ENCODE data around the gene SSR1.
A peak's percentile ranks its signal among the peaks of the same experiment; 100 is the strongest.

Gene SSR1

GRCh38 chr6:7254980-7255835 is 57.8 kb downstream of the SSR1 start:
- no peak for DNase-seq

GRCh38 chr6:7252390-7252789 is 60.6 kb downstream of the SSR1 start:
- no peak for DNase-seq

GRCh38 chr6:7251646-7252260 is 61.2 kb downstream of the SSR1 start:
- DNase-seq: no peak

- no peak for DNase-seq
Observed at GRCh38 chr6:7250812-7251211, 62.2 kb downstream of the SSR1 start.

GRCh38 chr6:7249946-7250643 is 62.9 kb downstream of the SSR1 start:
- DNase-seq: no peak

GRCh38 chr6:7249391-7249790 is 63.6 kb downstream of the SSR1 start:
- DNase-seq: no peak

- no peak for DNase-seq
Observed at GRCh38 chr6:7247828-7248227, 65.2 kb downstream of the SSR1 start.

GRCh38 chr6:7247179-7247456 is 65.9 kb downstream of the SSR1 start:
- no peak for DNase-seq

GRCh38 chr6:7246401-7247178 is 66.4 kb downstream of the SSR1 start:
- DNase-seq: no peak

- DNase-seq: no peak
Observed at GRCh38 chr6:7245668-7246393, 67.2 kb downstream of the SSR1 start.

- no peak for DNase-seq
Observed at GRCh38 chr6:7243179-7243981, 69.6 kb downstream of the SSR1 start.

- DNase-seq: no peak
Observed at GRCh38 chr6:7242835-7243178, 70.2 kb downstream of the SSR1 start.

GRCh38 chr6:7241709-7242645 is 71.0 kb downstream of the SSR1 start:
- DNase-seq: no peak

- no peak for DNase-seq
Observed at GRCh38 chr6:7241160-7241559, 71.8 kb downstream of the SSR1 start.

- no peak for DNase-seq
Observed at GRCh38 chr6:7240351-7240750, 72.6 kb downstream of the SSR1 start.

GRCh38 chr6:7239590-7239948 is 73.4 kb downstream of the SSR1 start:
- DNase-seq: no peak

GRCh38 chr6:7238900-7239589 is 74.0 kb downstream of the SSR1 start:
- peak; percentile 48 for DNase-seq

GRCh38 chr6:7238526-7238899 is 74.5 kb downstream of the SSR1 start:
- no peak for DNase-seq

GRCh38 chr6:7237653-7238188 is 75.3 kb downstream of the SSR1 start:
- DNase-seq: no peak

All from NCI-H524 treated with DMSO at 0.1 percent for 48 hours (cell line).